Endothelial cell of umbilical vein (primary cell): ENCODE measurements around the gene JADE3.

Source experiments
- EZH2 ChIP-seq: IDR thresholded peaks from 2 replicates; pipeline ENCODE4 v1.6.1; 2012; ENCODE audit warnings: borderline replicate concordance, low read depth, mild to moderate bottlenecking, moderate library complexity, low read length, inconsistent platforms; ENCODE audit not compliant: severe bottlenecking
- GATA2 ChIP-seq: IDR thresholded peaks from 2 replicates; pipeline ENCODE4 v1.7.0; 2011; ENCODE audit warnings: low read depth, mild to moderate bottlenecking, moderate library complexity, mixed read lengths, low read length; ENCODE audit not compliant: insufficient read length, insufficient read depth
- JUN ChIP-seq: IDR thresholded peaks from 2 replicates; pipeline ENCODE4 v1.6.1; 2011; ENCODE audit warnings: borderline replicate concordance, low read depth; ENCODE audit not compliant: insufficient read length, insufficient read depth
- MYC ChIP-seq: IDR thresholded peaks from one replicate; pipeline ENCODE4 v1.6.1; 2011; ENCODE audit warnings: mild to moderate bottlenecking, low read depth, low read length
- POLR2A ChIP-seq: IDR thresholded peaks from 2 replicates; pipeline ENCODE4 v1.6.1; 2012; ENCODE audit warnings: low read depth, mild to moderate bottlenecking, control low read depth, low read length
- POLR2AphosphoS5 ChIP-seq: IDR thresholded peaks from 2 replicates; pipeline ENCODE4 v1.6.1; 2012; ENCODE audit warnings: low read depth, mild to moderate bottlenecking, control low read depth, low read length, moderate library complexity; ENCODE audit not compliant: insufficient read depth
- TF ChIP-seq, protein P1 (sequence below), 2 donors: IDR thresholded peaks; 1 replicate in 1 of 2; 2 replicates in 1 of 2; pipeline ENCODE4 v1.5.1; 2011; ENCODE audit warnings: low read length in 2 of 2, mild to moderate bottlenecking in 2 of 2, moderate library complexity in 2 of 2, control low read depth in 1 of 2, inconsistent platforms in 1 of 2, low read depth in 1 of 2; ENCODE audit not compliant: insufficient read depth in 1 of 2; ENCODE audit errors: extremely low read depth in 1 of 2

DNA sequence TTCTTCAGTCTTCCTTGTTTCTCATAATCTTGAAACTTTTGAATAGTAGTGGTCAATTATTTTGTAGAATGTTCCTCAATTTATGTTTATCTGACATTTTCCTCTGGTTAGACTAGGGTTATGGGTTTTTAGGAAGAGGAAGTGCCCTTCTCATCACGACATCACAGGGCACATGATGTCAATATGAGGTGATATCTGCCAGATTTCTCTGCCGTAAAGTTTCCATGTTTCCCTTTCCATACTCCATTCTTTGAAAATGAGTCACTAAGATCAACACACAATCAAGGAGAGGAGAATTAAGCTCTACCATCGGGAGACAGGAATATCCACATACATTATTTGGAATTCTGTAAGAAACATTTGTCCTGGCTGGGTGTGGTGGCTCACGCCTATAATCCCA lies 46.9 kb upstream of the JADE3 start:
- TF ChIP-seq EZH2 (no peak), POLR2AphosphoS5 (no peak), POLR2A (no peak), MYC (no peak), GATA2 (no peak), JUN (peak; percentile 59)
- TF ChIP-seq, protein P1, sequence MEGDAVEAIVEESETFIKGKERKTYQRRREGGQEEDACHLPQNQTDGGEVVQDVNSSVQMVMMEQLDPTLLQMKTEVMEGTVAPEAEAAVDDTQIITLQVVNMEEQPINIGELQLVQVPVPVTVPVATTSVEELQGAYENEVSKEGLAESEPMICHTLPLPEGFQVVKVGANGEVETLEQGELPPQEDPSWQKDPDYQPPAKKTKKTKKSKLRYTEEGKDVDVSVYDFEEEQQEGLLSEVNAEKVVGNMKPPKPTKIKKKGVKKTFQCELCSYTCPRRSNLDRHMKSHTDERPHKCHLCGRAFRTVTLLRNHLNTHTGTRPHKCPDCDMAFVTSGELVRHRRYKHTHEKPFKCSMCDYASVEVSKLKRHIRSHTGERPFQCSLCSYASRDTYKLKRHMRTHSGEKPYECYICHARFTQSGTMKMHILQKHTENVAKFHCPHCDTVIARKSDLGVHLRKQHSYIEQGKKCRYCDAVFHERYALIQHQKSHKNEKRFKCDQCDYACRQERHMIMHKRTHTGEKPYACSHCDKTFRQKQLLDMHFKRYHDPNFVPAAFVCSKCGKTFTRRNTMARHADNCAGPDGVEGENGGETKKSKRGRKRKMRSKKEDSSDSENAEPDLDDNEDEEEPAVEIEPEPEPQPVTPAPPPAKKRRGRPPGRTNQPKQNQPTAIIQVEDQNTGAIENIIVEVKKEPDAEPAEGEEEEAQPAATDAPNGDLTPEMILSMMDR (IDR thresholded peaks at IDR 0.05; ENCODE audit: extremely low read depth in 1 of 2, insufficient read depth in 1 of 2, low read depth in 1 of 2, low read length in 2 of 2), result no peak
